PFSK-1 (cell line): ENCODE results near the gene FADS2. TPM values are rescaled to one million over a fixed set of nuclear protein-coding genes. Genes with fewer than 3 reads are reported as not detected.

Experiments
- FOXP2 ChIP-seq: optimal IDR thresholded peaks from 2 replicates; pipeline ENCODE3; 2011; ENCODE audit warnings: borderline replicate concordance, control low read depth, inconsistent platforms; ENCODE audit not compliant: insufficient read depth; ENCODE audit errors: extremely low read length, extremely low read depth
- POLR2AphosphoS5 ChIP-seq: IDR thresholded peaks from 2 replicates; pipeline ENCODE4 v1.6.1; 2012; ENCODE audit warnings: low read depth, mild to moderate bottlenecking, control low read depth, low read length, moderate library complexity
- SIN3A ChIP-seq: IDR thresholded peaks from 2 replicates; pipeline ENCODE4 v1.6.1; 2012; ENCODE audit warnings: mild to moderate bottlenecking, low read length, moderate library complexity, borderline replicate concordance; ENCODE audit not compliant: insufficient read depth
- TAF1 ChIP-seq: IDR thresholded peaks from 2 replicates; pipeline ENCODE4 v1.6.1; 2012; ENCODE audit warnings: low read length, control low read depth, borderline replicate concordance; ENCODE audit not compliant: insufficient read depth
- polyA plus RNA-seq: library from polyadenylated mRNA; unstranded; fragments of >200 nt; gene quantifications from one replicate; pipeline ENCODE4 v1.2.1, GENCODE V29; 2012; ENCODE audit warnings: low read depth, missing spikeins; ENCODE audit not compliant: insufficient read length
- TF ChIP-seq, protein P1 (sequence below), 2 experiments: IDR thresholded peaks; 2 replicates each; pipeline versions ENCODE4 v1.6.1 to v1.8.0; 2011 to 2012; ENCODE audit warnings: low read depth in 2 of 2, low read length in 2 of 2, control low read depth in 1 of 2, inconsistent platforms in 1 of 2, mild to moderate bottlenecking in 1 of 2, moderate library complexity in 1 of 2; ENCODE audit not compliant: insufficient read depth in 1 of 2

FADS2 gene
- polyA plus RNA-seq, result 10.7 TPM

DNA sequence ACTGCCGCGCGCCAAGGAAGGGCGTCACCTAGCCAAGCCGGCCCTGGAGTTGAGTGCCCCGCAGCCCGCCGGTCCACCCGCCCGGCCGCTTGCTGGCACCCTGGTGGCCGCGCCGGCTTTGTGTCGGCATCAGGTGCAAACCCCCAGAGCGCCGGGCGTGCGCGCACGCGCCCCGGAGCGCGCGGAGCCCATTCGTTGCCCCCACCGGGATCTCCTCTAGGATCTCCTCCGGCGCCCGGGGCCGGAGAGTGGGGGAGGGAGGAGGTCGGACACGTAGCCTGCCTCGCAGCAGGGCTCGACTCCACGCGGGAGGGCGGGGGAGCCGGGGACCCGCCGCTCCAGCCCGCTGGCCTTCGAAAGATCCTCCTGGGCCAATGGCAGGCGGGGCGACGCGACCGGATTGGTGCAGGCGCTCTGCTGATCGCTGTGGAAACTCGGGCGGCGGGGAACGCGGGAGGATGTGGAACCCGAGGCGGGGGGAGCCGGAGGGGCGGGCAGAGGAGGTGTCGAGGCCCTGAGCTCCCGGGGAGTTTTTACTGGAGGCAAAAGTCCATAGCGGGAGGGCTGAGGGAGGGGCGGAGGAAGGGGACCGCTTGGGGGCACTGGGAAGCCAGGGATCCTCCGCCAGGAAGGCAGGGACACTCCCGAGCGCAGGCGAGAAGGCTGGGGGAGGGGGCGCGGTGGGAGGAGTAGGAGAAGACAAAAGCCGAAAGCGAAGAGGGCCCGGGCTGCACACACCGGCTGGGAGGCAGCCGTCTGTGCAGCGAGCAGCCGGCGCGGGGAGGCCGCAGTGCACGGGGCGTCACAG lies at the start of gene FADS2:
TSS of gene FADS2 (plus strand) at position 730 of the 808 bp plus-strand sequence. CDS start 91 bp downstream, outside the sequence.
- TF ChIP-seq SIN3A, result no peak
- TF ChIP-seq FOXP2, result no peak
- no peak for TF ChIP-seq POLR2AphosphoS5
- TF ChIP-seq, protein P1, sequence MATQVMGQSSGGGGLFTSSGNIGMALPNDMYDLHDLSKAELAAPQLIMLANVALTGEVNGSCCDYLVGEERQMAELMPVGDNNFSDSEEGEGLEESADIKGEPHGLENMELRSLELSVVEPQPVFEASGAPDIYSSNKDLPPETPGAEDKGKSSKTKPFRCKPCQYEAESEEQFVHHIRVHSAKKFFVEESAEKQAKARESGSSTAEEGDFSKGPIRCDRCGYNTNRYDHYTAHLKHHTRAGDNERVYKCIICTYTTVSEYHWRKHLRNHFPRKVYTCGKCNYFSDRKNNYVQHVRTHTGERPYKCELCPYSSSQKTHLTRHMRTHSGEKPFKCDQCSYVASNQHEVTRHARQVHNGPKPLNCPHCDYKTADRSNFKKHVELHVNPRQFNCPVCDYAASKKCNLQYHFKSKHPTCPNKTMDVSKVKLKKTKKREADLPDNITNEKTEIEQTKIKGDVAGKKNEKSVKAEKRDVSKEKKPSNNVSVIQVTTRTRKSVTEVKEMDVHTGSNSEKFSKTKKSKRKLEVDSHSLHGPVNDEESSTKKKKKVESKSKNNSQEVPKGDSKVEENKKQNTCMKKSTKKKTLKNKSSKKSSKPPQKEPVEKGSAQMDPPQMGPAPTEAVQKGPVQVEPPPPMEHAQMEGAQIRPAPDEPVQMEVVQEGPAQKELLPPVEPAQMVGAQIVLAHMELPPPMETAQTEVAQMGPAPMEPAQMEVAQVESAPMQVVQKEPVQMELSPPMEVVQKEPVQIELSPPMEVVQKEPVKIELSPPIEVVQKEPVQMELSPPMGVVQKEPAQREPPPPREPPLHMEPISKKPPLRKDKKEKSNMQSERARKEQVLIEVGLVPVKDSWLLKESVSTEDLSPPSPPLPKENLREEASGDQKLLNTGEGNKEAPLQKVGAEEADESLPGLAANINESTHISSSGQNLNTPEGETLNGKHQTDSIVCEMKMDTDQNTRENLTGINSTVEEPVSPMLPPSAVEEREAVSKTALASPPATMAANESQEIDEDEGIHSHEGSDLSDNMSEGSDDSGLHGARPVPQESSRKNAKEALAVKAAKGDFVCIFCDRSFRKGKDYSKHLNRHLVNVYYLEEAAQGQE (IDR thresholded peaks at IDR 0.05; ENCODE audit: insufficient read depth in 1 of 2, low read depth in 2 of 2, low read length in 2 of 2), result no peak
- TF ChIP-seq TAF1, result no peak

DNA sequence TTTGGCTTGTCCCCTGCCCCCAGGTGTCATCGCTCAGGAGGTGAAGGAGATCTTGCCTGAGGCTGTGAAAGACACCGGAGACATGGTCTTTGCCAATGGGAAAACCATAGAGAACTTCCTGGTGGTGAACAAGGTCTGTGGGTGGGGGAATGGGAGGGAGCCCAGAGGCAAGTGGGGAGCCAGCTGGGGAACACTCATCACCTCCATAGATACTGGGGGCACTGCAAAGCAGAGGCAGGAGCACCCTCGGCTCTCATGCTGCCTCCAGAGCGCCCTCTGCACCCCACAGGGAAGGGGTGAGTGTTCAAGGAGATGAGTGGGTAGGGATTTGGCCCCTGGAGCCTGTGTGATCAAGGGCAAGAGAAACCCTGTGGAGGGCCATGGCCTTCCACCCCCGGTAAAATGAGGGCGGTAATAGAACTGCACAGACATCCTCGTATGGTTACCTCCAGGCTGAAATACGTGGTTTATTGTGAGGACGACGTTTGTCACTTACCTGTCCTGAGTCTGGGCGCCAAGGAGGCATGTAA lies 49.7 kb upstream of the FADS2 start:
- TF ChIP-seq TAF1, result no peak
- TF ChIP-seq POLR2AphosphoS5, result no peak
- TF ChIP-seq, protein P1 (IDR thresholded peaks at IDR 0.05; ENCODE audit: insufficient read depth in 1 of 2, low read depth in 2 of 2, low read length in 2 of 2), result no peak
- TF ChIP-seq SIN3A, result no peak
- no peak for TF ChIP-seq FOXP2

DNA sequence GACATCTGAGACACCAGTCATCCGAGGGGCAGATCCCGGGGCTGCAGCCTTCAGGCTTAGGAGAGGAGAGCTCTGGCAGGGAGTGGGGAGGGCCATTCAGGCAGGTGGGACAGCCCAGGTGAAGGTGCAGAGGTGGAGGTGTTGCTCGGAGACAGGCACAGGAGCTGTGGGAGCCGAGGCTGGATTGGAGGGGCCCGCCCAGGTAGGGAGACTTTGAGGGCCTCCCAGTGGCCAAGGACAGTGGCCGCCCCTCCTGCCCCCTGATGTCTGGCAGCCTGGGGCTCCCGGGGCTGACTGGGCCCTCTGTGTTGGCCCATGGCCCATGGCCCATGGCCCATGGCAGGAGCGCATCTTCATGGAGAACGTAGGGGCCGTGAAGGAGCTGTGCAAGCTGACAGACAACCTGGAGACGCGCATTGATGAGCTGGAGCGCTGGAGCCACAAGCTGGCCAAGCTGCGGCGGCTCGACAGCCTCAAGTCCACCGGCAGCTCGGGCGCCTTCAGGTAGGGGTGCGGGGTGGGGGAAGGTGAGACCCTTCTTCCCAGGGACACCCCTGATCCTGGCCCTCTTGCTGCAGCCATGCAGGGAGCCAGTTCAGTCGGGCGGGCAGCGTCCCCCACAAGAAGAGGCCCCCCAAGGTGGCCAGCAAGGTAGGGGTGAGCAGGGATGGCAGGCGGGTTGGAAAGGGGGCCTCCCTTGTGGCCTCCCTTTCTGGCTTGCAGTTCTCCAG lies 49.0 kb upstream of the FADS2 start:
- no peak for TF ChIP-seq FOXP2
- TF ChIP-seq, protein P1 (IDR thresholded peaks at IDR 0.05; ENCODE audit: insufficient read depth in 1 of 2, low read depth in 2 of 2, low read length in 2 of 2), result no peak
- TF ChIP-seq TAF1, result no peak
- no peak for TF ChIP-seq POLR2AphosphoS5
- TF ChIP-seq SIN3A, result no peak

DNA sequence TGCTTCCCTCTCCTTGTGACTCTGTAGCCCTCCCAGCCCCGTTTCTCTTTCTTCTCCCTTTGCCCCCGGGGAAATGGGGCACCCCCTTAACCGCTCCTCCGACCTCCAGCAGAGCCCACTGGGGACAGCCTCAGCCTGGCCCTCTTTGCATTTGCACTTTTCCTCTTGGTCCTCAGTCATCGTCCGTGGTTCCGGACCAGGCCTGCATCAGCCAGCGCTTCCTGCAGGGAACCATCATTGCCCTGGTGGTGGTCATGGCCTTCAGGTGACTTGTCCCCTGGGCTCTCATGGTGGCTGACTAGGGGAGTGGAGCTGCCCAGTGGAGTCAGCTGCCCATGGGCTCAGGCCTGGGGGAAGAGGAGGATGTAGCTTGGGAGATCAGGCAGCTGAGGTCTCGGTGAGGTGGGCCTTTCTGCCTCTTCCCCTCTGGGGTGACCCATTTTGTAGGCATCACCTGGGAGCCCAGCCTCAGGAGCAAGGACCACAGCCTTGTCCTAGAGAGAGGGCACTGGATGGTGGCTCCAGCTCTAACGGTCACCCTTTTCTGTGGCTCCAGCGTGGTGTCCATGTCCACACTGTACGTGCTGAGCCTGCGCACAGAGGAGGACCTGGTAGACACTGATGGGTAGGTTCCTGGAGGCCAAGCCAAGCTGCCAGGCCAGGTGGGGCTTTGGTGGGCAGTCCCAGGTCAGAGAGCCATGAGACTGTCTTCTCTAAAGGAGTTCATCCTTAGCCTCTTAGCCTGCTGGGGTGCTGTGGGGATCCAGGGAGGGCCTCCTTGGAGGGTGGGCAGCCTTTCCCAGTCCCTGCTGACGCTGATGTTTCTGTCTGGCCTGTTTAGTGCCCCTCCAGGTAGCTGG lies 48.2 kb upstream of the FADS2 start:
- TF ChIP-seq SIN3A (no peak), TAF1 (no peak), FOXP2 (no peak), POLR2AphosphoS5 (no peak)
- TF ChIP-seq, protein P1 (IDR thresholded peaks at IDR 0.05; ENCODE audit: insufficient read depth in 1 of 2, low read depth in 2 of 2, low read length in 2 of 2), result no peak
